Measurements from ENCODE around the gene FADS1. TPM values are rescaled to one million over a fixed set of nuclear protein-coding genes. Genes with fewer than 3 reads are reported as not detected.

The FADS1 gene
- total RNA-seq, 1 experiment from 2014 or later, result 68.0 TPM

GRCh38 chr11:61795876-61796526, 20.8 kb downstream of the FADS1 start:
- no peak for DNase-seq (ENCODE audit: low spot score)

- DNase-seq (ENCODE audit: low spot score), result no peak
Observed at GRCh38 chr11:61795459-61795858, 21.3 kb downstream of the FADS1 start.

- DNase-seq (ENCODE audit: low spot score), result no peak
Observed at GRCh38 chr11:61794579-61794978, 22.2 kb downstream of the FADS1 start.

- no peak for DNase-seq (ENCODE audit: low spot score)
Observed at GRCh38 chr11:61793829-61794204, 23.0 kb downstream of the FADS1 start.

- DNase-seq (ENCODE audit: low spot score), result no peak
Observed at GRCh38 chr11:61793083-61793828, 23.5 kb downstream of the FADS1 start.

- DNase-seq (ENCODE audit: low spot score), result peak; percentile 92
Observed at GRCh38 chr11:61792310-61793082, 24.3 kb downstream of the FADS1 start, which contains the start of the genes FEN1 and TMEM258. Gene FEN1, plus strand, starts transcription at chr11:61792911. Its CDS starts 2,451 bp downstream, at chr11:61795362. Gene TMEM258, minus strand, starts transcription at chr11:61792599. Its CDS starts 41 bp downstream, at chr11:61792558.

GRCh38 chr11:61791737-61792309, 25.0 kb downstream of the FADS1 start:
- peak; percentile 81 for DNase-seq (ENCODE audit: low spot score)

GRCh38 chr11:61787928-61788491, 28.8 kb downstream of the FADS1 start:
- DNase-seq (ENCODE audit: low spot score), result no peak

GRCh38 chr11:61785837-61786402, 30.9 kb downstream of the FADS1 start:
- no peak for DNase-seq (ENCODE audit: low spot score)

GRCh38 chr11:61784506-61784805, 32.3 kb downstream of the FADS1 start:
- DNase-seq (ENCODE audit: low spot score), result no peak

GRCh38 chr11:61783717-61784505, 32.9 kb downstream of the FADS1 start:
- no peak for DNase-seq (ENCODE audit: low spot score)

GRCh38 chr11:61782841-61783240, 34.0 kb downstream of the FADS1 start:
- DNase-seq (ENCODE audit: low spot score), result no peak

GRCh38 chr11:61782299-61782698, 34.5 kb downstream of the FADS1 start:
- no peak for DNase-seq (ENCODE audit: low spot score)

- DNase-seq (ENCODE audit: low spot score), result no peak
Observed at GRCh38 chr11:61781585-61781984, 35.2 kb downstream of the FADS1 start.

- DNase-seq (ENCODE audit: low spot score), result no peak
Observed at GRCh38 chr11:61780581-61781162, 36.1 kb downstream of the FADS1 start.

- DNase-seq (ENCODE audit: low spot score), result no peak
Observed at GRCh38 chr11:61779666-61780525, 36.9 kb downstream of the FADS1 start.

- DNase-seq (ENCODE audit: low spot score), result no peak
Observed at GRCh38 chr11:61778920-61779650, 37.7 kb downstream of the FADS1 start.

GRCh38 chr11:61778357-61778886, 38.4 kb downstream of the FADS1 start:
- DNase-seq (ENCODE audit: low spot score), result no peak

All from H4 (cell line).